Endothelial cell of umbilical vein (primary cell): ENCODE data around the gene RNF214. TPM values are rescaled to one million over a fixed set of nuclear protein-coding genes. Genes with fewer than 3 reads are reported as not detected.
"Not testable (repeated sequence)": the region's sequence is repeated elsewhere in the genome, so short reads cannot be mapped to it uniquely, and the experiment has no call there.

Experiments
- BruUV-seq: library from RNA; stranded (reverse); fragments of 400-500 nt; replicated peaks from 2 replicates; lab custom pipeline; 2021; lab: Mats Ljungman, UMichigan
- CTCF ChIA-PET: fragments of 300-600, 350-600 bp; sonication (Branson Sonifier 250); formaldehyde crosslinking; loops from one replicate; lab custom pipeline; 2021; ENCODE audit warnings: antibody characterized with exemption, inconsistent platforms; lab: Charles Lee
- POLR2A ChIA-PET: fragments of 300-600, 350-600 bp; sonication (Branson Sonifier 250); formaldehyde crosslinking; loops from one replicate; lab custom pipeline; 2021; ENCODE audit warnings: antibody characterized with exemption, inconsistent platforms; lab: Charles Lee
- DNase-seq: peaks from one replicate; pipeline ENCODE4 v3.0.0-alpha.2; 2011; ENCODE audit warnings: low read depth, low spot score
- FAIRE-seq: peaks from 2 replicates; lab custom pipeline; 2011; peaks lifted over from hg19 to GRCh38; lab: Jason Lieb, UNC
- H2AFZ ChIP-seq: 2 replicates; pipeline ENCODE4 v1.6.0; 2012; ENCODE audit warnings: low read depth, low read length, control low read depth, inconsistent platforms
- H3K27ac ChIP-seq: 2 replicates; pipeline ENCODE4 v1.5.1; 2011; ENCODE audit warnings: low read depth, mild to moderate bottlenecking, control low read depth, low read length, moderate library complexity; ENCODE audit not compliant: insufficient read depth
- H3K27me3 ChIP-seq, 2 experiments: 2 replicates each; pipeline versions ENCODE4 v1.6.0 to v1.6.1; 2011; ENCODE audit warnings: low read length in 2 of 2, mixed read lengths in 1 of 2; ENCODE audit not compliant: control insufficient read depth in 2 of 2, insufficient read depth in 2 of 2
- H3K36me3 ChIP-seq, 2 experiments: 2 replicates in 1 of 2; 3 replicates in 1 of 2; pipeline ENCODE4 v1.5.1; 2011; ENCODE audit warnings: low read length in 2 of 2, mild to moderate bottlenecking in 1 of 2, moderate library complexity in 1 of 2; ENCODE audit not compliant: control insufficient read depth in 2 of 2, insufficient read depth in 2 of 2; ENCODE audit errors: extremely low read depth in 1 of 2
- H3K4me1 ChIP-seq: 3 replicates; pipeline ENCODE4 v1.5.1; 2011; ENCODE audit warnings: mild to moderate bottlenecking, low read length; ENCODE audit not compliant: control insufficient read depth, insufficient read depth; ENCODE audit errors: extremely low read depth
- H3K4me2 ChIP-seq: 2 replicates; pipeline ENCODE4 v1.6.1; 2011; ENCODE audit warnings: low read length, control low read depth, mixed read lengths; ENCODE audit not compliant: insufficient read depth
- H3K4me3 ChIP-seq, 3 experiments: fragments of 200-600 bp in 1 of 3; sonication (generic), shearing (Covaris generic) in 1 of 3; replicated peaks in 1 of 3; 2 replicates each; pipeline ENCODE4 v1.5.1; 2011 to 2016; ENCODE audit warnings: control low read depth in 3 of 3, low read length in 3 of 3, mild to moderate bottlenecking in 2 of 3, inconsistent platforms in 1 of 3, low read depth in 1 of 3, moderate library complexity in 1 of 3; ENCODE audit not compliant: insufficient read depth in 1 of 3
- H3K79me2 ChIP-seq: 2 replicates; pipeline ENCODE4 v1.6.0; 2012; ENCODE audit warnings: low read length, inconsistent platforms; ENCODE audit not compliant: control insufficient read depth, insufficient read depth
- H3K9ac ChIP-seq: replicated peaks from 2 replicates; pipeline ENCODE3; 2011; ENCODE audit warnings: low read length, control low read depth; ENCODE audit not compliant: insufficient read depth; ENCODE audit errors: extremely low read depth
- H3K9me1 ChIP-seq: replicated peaks from 3 replicates; pipeline ENCODE4 v1.6.0; 2011; ENCODE audit warnings: mild to moderate bottlenecking, low read length; ENCODE audit not compliant: control insufficient read depth, insufficient read depth; ENCODE audit errors: extremely low read depth
- H3K9me3 ChIP-seq: replicated peaks from 2 replicates; pipeline ENCODE4 v1.5.1; 2012; ENCODE audit warnings: low read length, inconsistent platforms; ENCODE audit not compliant: control insufficient read depth, insufficient read depth
- H4K20me1 ChIP-seq: replicated peaks from 2 replicates; pipeline ENCODE3; 2011; ENCODE audit warnings: mild to moderate bottlenecking, low read length; ENCODE audit not compliant: control insufficient read depth, insufficient read depth; ENCODE audit errors: extremely low read depth
- EZH2 ChIP-seq: IDR thresholded peaks from 2 replicates; pipeline ENCODE4 v1.6.1; 2012; ENCODE audit warnings: borderline replicate concordance, low read depth, mild to moderate bottlenecking, moderate library complexity, low read length, inconsistent platforms; ENCODE audit not compliant: severe bottlenecking
- FOS ChIP-seq: IDR thresholded peaks from 2 replicates; pipeline ENCODE4 v1.6.1; 2011; ENCODE audit warnings: mild to moderate bottlenecking, low read length, moderate library complexity, borderline replicate concordance; ENCODE audit not compliant: insufficient read depth
- GATA2 ChIP-seq: IDR thresholded peaks from 2 replicates; pipeline ENCODE4 v1.7.0; 2011; ENCODE audit warnings: low read depth, mild to moderate bottlenecking, moderate library complexity, mixed read lengths, low read length; ENCODE audit not compliant: insufficient read length, insufficient read depth
- MYC ChIP-seq: IDR thresholded peaks from one replicate; pipeline ENCODE4 v1.6.1; 2011; ENCODE audit warnings: mild to moderate bottlenecking, low read depth, low read length
- POLR2A ChIP-seq: IDR thresholded peaks from 2 replicates; pipeline ENCODE4 v1.6.1; 2012; ENCODE audit warnings: low read depth, mild to moderate bottlenecking, control low read depth, low read length
- dilution Hi-C: fragments of 300-500 bp; cut with MboI; formaldehyde crosslinking; loops from one replicate; pipeline ENCODE4 v1.15.0; 2019; ENCODE audit warnings: low sequenced_read_pairs; ENCODE audit not compliant: extremely low pct_ligation_motif_present
- intact Hi-C: fragments of 100-400 bp; cut with micrococcal nuclease; formaldehyde crosslinking; loops from one replicate; pipeline ENCODE4 v1.10.0; 2022
- polyA plus RNA-seq, 4 experiments: library from polyadenylated mRNA; depleted of rRNA in 3 of 4; stranded (reverse) in 3 of 4; unstranded in 1 of 4; fragments of >200 nt; gene quantifications; 2 replicates each; pipeline versions ENCODE4 v1.2.1 to v1.2.3, GENCODE V29; 2011 to 2012; ENCODE audit warnings: missing spikeins in 1 of 4
- total RNA-seq: library from RNA; stranded (reverse); gene quantifications from 2 replicates; pipeline ENCODE4 v1.2.3, GENCODE V29; 2021

RNF214 gene
- total and polyA plus RNA-seq, 2 donors (not counting 3 experiments of a cell fraction or from before 2014, with no cell fraction given): 24.3 to 28.2 TPM

DNA sequence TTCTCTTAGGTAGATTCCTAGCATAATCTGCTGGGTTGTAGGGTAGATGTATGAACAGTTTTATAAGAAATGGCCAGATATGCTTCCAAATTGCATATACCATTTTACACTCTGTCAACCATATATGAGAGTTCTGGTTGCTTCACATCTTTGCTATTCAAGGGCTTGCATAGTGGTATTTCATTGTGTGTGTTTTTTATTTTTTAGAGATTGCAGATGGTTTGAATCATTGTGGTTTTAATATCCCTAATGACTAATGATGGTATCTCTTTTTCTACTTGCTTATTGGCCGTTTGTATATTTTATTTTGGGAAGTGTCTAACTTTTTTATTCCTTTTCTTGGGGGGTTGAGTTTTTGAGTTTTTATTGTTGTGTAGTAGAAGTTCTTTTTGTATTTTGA is 26.9 kb downstream of the RNF214 start:
- H3K4me2 ChIP-seq: no peak overlapping the region

DNA sequence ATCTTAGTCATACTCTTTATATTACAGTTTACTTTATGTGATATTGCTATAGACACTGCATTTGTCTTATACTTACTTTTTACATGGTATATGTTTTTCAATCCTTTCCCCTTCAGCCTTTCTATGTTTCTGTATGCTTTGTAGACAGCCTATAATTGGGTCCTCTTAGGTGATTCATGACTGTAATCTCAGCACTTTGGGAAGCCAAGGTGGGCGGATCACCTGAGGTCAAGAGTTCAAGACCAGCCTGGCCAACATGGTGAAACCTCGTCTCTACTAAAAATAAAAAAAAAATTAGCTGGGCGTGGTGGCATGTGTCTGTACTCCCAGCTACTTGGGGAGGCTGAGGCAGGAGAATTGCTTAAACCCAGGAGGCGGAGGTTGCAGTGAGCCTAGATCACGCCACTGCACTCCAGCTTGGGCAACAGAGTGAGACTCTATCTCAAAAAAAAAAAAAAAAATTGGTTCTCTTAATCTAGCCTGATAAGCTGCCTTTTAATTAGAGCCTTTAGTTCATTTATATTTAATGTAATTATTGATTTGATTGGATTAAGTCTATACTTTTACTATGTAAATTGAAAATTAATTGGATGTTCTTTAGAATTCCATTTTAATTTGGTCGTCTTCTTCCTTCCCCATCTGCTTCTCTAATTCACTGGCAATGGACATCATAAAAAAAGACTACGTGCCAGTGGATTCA is 32.3 kb downstream of the RNF214 start:
- H3K4me1 ChIP-seq, dilution Hi-C loops, H3K79me2 ChIP-seq, intact Hi-C loops, H3K36me3 ChIP-seq, CTCF ChIA-PET, H3K9me1 ChIP-seq, H4K20me1 ChIP-seq, BruUV-seq, POLR2A ChIA-PET, H3K9me3 ChIP-seq, H3K4me3 ChIP-seq, DNase-seq, H3K9ac ChIP-seq, H2AFZ ChIP-seq, H3K27ac ChIP-seq, H3K27me3 ChIP-seq, FAIRE-seq, H3K4me2 ChIP-seq: not testable (repeated sequence)

More for the DNA sequence above, 26.9 kb downstream of the RNF214 start:
- BruUV-seq: no TSS peak
- peaks cover 2 to 4% of the 10 kb centered on the region in 2 experiments for H3K36me3 ChIP-seq
- H3K9ac ChIP-seq: no peak overlapping the region
- H3K4me3 ChIP-seq: no peak overlapping the region
- no peaks in the 10 kb centered on the region for H3K4me1 ChIP-seq
- DNase-seq: no peak
- no peak for FAIRE-seq
- intact Hi-C loops: no loop called here
- no peak overlapping the region for H2AFZ ChIP-seq
- dilution Hi-C loops: no loop called here
- no peaks in the 10 kb centered on the region for H3K9me1 ChIP-seq
- no peaks in the 10 kb centered on the region for H3K79me2 ChIP-seq
- TF ChIP-seq MYC (no peak), GATA2 (no peak), EZH2 (no peak), POLR2A (no peak), FOS (no peak)
- H3K9me3 ChIP-seq: no peaks in the 10 kb centered on the region
- POLR2A ChIA-PET: no interaction called here
- CTCF ChIA-PET: interaction anchor here (0.7 kb wide), 1 partner anchor 60 kb away, joined by 3 read pairs; no protein-coding TSS in a partner anchor
- H4K20me1 ChIP-seq: no peaks in the 10 kb centered on the region
- no peak overlapping the region for H3K27ac ChIP-seq
- H3K27me3 ChIP-seq: no peaks in the 10 kb centered on the region
